Fibroblast of villous mesenchyme (primary cell): ENCODE measurements around the gene OOEP. TPM values are rescaled to one million over a fixed set of nuclear protein-coding genes. Genes with fewer than 3 reads are reported as not detected.

ENCODE experiments used
- DNase-seq: peaks from one replicate; pipeline ENCODE4 v3.0.0-alpha.2; 2010; ENCODE audit warnings: low read depth
- H3K4me3 ChIP-seq: 2 replicates; pipeline ENCODE4 v1.5.1; 2011; ENCODE audit warnings: low read depth, mild to moderate bottlenecking, low read length
- total RNA-seq: library from RNA; depleted of rRNA; stranded (reverse); fragments of >200 nt; gene quantifications from 2 replicates; pipeline ENCODE4 v1.2.3, GENCODE V29; 2012
- TF ChIP-seq, protein P1 (sequence below): IDR thresholded peaks from 2 replicates; pipeline ENCODE4 v1.5.1; 2012; ENCODE audit warnings: low read depth, mild to moderate bottlenecking, low read length; ENCODE audit not compliant: insufficient read depth

Gene OOEP
- under 0.01 and 0.32 TPM in 2 replicates for total RNA-seq

DNA sequence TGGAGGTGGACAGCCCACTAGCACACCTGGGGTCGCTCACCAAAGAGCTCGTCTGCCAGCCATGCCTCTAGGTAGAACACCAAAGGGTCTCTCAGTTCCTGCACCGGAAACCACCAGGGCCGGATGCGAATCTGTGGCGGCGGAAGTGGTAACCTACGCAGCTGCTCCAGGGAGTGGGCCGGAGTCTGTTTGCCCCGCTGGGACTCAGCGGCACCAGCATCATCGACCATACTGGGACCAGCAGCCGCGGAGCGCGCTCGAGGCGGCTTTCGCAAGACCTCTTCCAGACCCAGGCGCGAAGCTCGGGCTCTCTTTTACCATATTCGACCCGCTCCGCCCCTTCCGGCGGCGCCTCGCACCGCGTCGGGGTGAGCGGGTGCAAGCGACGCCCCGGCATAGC is at the start of gene OOEP:
TSS of gene OOEP (minus strand) at position 335 of the 400 bp plus-strand sequence. CDS start at position 230, 105 bp downstream.
- TF ChIP-seq, protein P1, sequence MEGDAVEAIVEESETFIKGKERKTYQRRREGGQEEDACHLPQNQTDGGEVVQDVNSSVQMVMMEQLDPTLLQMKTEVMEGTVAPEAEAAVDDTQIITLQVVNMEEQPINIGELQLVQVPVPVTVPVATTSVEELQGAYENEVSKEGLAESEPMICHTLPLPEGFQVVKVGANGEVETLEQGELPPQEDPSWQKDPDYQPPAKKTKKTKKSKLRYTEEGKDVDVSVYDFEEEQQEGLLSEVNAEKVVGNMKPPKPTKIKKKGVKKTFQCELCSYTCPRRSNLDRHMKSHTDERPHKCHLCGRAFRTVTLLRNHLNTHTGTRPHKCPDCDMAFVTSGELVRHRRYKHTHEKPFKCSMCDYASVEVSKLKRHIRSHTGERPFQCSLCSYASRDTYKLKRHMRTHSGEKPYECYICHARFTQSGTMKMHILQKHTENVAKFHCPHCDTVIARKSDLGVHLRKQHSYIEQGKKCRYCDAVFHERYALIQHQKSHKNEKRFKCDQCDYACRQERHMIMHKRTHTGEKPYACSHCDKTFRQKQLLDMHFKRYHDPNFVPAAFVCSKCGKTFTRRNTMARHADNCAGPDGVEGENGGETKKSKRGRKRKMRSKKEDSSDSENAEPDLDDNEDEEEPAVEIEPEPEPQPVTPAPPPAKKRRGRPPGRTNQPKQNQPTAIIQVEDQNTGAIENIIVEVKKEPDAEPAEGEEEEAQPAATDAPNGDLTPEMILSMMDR: no peak
- no peak for DNase-seq
- no peak within 1 kb of the TSS for H3K4me3 ChIP-seq

DNA sequence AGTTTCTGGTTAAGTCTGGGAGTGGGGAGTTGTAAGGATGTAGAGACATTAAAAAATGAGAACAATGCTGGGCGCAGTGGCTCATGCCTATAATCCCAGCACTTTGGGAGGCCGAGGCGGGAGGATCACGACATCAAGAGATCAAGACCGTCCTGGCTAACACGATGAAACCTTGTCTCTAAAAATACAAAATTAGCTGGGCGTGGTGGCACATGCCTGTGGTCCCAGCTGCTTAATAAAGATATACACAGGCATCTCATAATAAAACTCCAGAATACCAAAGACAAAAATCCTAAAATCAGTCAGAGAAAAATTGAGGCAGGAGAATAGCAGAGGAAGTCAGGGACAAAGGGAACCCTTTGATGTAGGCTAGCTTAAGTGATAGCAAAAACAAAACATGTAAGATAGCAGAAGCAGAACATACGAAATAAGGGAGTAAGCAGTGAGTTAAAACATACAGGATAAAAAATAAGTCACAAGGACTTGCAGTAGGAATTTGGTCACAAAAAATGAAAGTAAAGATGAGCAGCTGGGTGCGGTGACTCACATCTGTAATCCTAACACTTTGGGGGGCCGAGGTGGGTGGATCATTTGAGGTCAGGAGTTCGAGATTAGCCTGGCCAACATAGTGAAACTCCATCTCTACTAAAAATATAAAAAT is 48.5 kb upstream of the OOEP start:
- TF ChIP-seq, protein P1: no peak
- DNase-seq: peak; percentile 60
- H3K4me3 ChIP-seq: no peak overlapping the region

DNA sequence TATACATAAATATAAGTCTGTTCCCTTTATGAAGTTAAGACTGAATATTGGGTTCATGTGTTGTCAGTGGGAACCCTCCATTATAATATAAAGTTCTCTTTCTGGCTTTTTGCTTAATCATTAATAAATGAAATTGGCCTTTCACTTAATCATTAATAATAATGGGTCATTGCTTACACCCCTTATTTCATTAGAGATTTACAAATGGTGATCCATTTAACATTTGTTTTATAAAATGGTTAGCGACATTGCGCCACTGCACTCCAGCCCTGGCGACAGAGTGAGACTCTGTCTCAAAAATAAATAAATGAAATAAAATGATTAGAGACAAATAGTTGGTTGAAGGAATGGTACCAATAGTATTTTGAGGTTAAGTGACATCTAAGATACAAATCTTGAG is 43.4 kb upstream of the OOEP start:
- no peak overlapping the region for H3K4me3 ChIP-seq
- TF ChIP-seq, protein P1: no peak
- DNase-seq: no peak

DNA sequence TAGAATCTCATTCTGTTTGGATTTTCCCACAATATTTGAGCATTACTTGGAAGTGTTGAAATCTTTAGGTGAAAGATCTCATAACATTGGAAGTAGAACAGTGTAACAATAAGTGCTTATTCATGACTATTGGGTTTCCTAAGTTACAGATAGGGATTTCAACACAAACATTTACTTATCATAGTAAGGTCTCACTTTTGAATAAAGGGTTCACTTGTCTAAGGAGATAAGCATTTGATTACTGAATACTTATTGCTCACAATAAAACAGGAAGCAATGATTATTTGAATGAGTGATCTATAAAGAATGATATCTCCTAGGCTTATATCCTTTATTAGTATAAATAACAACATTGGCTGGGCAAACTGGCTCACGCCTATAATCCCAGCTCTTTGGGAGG is 39.7 kb upstream of the OOEP start:
- TF ChIP-seq, protein P1: no peak
- no peak for DNase-seq

DNA sequence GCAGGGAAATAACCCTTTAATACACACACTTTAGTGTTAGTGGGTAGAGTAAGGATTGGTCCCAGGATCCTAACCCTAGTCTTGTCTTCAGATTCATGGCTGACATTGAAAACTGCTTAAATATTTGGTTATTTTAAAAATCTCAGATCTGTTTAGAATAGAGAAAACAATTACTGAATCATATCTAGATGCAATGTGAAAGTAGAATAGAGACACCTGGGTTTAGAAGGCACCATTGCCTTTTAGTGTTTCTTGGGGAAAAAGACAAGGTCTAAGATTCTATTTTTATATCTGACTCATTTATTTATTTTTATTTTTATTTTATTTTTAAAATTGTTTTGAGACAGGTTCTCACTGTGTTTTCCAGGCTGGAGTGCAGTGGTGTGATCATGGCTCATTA is 31.0 kb upstream of the OOEP start:
- H3K4me3 ChIP-seq: no peak overlapping the region
- DNase-seq: no peak
- TF ChIP-seq, protein P1: no peak

More for the DNA sequence above, 39.7 kb upstream of the OOEP start:
- no peak overlapping the region for H3K4me3 ChIP-seq

DNA sequence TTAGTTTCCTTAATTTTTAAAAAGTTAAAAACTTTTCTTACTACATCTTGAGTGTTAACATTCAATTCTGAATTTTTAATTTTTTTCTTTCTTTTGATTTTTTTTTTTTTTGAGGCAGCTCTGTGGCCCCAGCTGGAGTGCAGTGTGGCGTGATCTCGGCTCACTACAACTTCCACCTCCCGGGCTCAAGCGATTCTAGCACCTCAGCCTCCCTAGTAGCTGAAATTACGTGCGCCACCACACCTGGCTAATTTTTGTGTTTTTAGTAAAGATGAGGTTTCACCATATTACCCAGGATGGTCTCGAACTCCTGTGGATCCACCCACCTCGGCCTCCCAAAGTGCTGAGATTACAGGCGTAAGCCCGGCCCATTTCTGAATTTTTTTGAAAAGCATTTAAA is 26.2 kb upstream of the OOEP start:
- peak overlapping the region; percentile 69 for H3K4me3 ChIP-seq
- DNase-seq: no peak
- TF ChIP-seq, protein P1: no peak
